ENCODE data around the gene TUT7.
"Not testable (repeated sequence)": the region's sequence is repeated elsewhere in the genome, so short reads cannot be mapped to it uniquely, and the experiment has no call there.

The TUT7 gene, protein sequence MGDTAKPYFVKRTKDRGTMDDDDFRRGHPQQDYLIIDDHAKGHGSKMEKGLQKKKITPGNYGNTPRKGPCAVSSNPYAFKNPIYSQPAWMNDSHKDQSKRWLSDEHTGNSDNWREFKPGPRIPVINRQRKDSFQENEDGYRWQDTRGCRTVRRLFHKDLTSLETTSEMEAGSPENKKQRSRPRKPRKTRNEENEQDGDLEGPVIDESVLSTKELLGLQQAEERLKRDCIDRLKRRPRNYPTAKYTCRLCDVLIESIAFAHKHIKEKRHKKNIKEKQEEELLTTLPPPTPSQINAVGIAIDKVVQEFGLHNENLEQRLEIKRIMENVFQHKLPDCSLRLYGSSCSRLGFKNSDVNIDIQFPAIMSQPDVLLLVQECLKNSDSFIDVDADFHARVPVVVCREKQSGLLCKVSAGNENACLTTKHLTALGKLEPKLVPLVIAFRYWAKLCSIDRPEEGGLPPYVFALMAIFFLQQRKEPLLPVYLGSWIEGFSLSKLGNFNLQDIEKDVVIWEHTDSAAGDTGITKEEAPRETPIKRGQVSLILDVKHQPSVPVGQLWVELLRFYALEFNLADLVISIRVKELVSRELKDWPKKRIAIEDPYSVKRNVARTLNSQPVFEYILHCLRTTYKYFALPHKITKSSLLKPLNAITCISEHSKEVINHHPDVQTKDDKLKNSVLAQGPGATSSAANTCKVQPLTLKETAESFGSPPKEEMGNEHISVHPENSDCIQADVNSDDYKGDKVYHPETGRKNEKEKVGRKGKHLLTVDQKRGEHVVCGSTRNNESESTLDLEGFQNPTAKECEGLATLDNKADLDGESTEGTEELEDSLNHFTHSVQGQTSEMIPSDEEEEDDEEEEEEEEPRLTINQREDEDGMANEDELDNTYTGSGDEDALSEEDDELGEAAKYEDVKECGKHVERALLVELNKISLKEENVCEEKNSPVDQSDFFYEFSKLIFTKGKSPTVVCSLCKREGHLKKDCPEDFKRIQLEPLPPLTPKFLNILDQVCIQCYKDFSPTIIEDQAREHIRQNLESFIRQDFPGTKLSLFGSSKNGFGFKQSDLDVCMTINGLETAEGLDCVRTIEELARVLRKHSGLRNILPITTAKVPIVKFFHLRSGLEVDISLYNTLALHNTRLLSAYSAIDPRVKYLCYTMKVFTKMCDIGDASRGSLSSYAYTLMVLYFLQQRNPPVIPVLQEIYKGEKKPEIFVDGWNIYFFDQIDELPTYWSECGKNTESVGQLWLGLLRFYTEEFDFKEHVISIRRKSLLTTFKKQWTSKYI (N-terminal part only)

DNA sequence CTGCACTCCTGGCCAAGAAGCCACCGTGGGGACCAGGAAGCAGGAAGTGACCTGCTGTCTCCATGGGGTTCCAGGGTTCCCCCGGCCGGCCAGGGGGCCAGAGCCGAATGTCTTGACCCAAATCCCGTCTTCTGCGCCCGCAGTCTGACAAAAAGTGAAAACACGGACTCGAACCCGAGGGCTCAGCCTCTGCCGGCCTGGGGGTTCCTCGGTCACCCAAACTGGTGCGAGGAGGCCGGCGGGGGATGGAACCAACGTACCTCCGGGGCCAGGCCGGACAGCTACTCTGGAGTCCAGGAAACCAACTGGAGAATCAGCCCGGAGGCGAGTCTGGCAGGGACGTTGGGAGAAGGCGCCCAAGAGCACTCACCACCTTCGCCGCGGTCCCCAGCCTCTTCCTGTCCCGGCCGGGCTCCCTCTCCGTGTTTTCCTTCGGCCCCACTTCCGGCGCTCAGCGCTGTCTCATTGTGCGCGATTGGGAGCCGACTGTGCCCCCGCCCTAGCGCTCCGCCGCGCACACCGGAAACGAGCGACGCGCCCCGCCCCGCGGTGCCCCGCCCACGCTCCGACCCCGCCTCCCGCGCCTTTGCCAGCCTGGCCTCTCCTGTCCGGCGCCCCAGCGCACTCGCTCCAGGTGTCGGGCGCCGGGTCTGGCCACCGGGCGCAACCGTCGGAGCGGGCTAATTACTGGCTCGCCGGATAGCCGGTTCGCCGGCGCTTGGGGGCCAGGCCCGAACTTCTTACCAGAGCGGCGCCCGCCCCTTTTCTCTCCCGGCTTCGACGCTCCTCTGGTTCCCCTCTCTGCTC lies at the start of gene TUT7:
TSS of gene TUT7 (minus strand) at position 400 of the 807 bp plus-strand sequence. CDS start 1,211 bp downstream, outside the sequence.
- peak; percentile 96 for DNase-seq

DNA sequence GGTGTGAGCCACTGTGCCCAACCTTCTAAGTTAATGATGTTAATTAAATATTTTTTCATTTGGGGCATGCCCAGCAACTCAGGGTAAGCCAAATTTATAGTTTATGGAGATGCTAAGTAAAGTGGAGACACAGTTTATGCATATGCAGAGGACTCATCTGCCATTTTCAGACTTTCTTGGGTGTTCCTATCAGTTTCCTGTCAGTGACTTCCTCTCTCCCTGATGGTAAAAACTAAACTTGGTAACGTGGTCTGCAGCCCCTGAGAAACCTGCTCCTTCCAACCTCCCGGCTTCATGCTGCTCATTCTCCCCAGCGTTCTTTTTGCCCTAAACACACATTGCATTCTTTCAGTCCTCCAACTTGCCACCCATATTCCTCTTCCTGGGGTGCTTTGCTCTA lies 48.4 kb upstream of the TUT7 start:
- DNase-seq = no peak

DNA sequence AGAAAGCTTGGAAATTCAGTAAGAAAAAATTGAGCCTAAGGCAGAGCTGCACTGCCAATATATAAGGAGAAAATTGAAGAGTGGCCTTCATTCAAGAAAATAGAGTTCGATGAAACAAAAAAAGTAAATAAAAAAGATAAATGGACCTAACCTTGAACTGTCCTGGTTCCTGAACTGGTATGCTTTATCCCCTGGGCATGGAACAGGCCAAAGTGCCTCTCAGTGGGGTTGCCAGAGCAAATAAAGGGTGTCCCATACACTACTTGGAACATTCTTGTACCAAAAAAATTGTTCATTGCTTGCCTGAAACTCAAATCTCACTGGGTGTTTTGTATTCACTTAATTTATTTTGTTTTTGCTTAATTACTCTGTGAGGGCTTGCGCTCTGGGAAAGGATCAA lies 42.2 kb upstream of the TUT7 start:
- DNase-seq = no peak

DNA sequence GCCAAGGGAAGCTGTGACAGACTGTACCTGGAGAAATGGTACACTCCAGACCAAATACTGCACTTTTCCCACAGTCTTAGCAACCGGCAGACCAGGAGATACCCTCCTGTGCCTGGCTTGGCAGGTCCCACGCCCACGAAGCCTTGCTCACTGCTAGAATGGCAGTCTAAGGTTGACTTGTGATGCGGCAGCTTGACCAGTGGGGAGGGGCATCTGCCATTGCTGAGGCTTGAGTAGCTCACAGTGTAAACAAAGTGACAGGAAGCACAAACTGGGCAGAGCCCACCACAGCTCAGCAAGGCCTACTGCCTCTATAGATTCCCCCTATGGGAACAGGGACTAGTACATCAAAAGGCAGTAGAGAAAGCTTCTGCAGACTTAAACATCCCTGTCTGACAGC lies 36.0 kb upstream of the TUT7 start:
- not testable (repeated sequence) for DNase-seq

DNA sequence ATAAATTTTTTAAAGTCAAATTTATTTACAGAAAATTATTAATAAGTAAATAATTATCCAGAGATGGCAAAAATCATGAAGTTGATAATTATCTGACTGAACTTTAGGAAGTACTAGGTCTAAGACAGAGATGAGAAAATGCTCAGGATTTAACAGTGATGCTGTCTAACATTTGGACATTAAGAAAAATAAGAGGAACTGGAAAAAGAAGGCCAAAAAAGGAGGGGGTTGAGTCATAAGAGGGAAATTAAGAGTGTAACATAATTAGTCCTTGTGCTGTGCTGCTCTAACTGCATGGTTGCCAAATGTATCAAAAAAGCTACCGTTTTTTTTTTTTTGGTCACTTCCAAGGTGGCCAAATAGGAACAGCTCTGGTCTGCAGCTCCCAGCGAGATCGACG lies 35.4 kb upstream of the TUT7 start:
- no peak for DNase-seq

DNA sequence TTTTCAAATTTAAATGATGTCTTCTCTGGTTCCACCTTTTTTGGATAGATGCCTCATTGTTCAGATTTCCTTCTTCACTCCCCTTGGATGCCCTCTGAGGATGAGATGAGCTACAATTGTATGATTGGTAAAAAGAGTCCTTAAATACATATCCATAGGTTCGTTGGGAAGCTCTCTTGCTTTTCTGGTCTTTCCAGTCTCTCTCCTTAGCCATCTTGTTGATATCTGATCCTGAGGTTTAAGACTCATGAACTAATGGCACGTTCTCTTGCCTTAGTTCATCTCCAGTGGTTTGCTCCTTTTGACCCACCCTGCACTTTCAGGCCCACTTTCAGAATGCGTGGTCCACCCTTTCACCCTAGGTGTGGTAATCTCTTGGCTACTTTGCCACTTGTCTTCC lies 33.2 kb upstream of the TUT7 start:
- no peak for DNase-seq

DNA sequence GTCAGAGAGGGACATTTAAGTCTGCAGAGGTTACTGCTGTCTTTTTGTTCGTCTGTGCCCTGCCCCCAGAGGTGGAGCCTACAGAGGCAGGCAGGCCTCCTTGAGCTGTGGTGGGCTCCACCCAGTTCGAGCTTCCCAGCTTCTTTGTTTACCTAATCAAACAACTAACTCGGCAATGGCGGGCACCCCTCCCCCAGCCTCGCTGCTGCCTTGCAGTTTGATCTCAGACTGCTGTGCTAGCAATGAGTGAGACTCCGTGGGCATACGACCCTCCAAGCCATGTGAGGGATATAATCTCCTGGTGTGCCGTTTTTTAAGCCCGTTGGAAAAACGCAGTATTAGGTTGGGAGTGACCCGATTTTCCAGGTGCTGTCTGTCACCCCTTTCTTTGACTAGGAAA lies 28.8 kb upstream of the TUT7 start:
- not testable (repeated sequence) for DNase-seq

DNA sequence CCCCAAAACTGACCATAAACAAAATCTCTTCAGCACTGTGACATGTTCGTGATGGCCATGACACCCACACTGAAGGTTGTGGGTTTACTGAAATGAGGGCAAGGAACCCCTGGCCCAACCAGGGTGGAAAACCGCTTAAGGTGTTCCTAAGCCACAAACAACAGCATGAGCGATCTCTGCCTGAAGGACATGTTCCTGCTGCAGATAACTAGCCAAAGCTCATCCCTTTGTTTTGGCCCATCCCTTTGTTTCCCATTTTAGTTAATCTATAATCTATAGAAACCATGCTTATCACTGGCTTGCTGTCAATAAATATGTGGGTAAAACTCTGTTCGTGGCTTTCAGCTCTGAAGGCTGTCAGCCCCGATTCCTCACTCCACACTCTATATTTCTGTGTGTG lies 21.8 kb upstream of the TUT7 start:
- no peak for DNase-seq

DNA sequence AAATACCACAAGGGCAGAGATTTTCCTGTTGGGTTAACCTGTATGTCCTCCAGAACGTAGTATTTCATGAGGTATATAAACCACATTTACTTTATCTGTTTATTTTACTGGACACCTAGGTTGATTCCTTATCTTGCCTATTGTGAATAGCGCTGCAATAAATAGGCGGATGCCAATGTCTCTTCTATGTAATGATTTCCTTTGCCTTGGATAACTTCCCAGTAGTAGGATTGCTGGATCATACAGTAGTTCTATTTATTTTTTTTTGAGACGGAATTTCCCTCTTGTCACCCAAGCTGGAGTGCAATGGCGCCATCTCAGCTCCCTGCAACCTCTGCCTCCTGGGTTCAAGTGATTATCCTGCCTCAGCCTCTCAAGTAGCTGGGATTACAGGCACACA lies 15.6 kb upstream of the TUT7 start:
- DNase-seq = no peak

DNA sequence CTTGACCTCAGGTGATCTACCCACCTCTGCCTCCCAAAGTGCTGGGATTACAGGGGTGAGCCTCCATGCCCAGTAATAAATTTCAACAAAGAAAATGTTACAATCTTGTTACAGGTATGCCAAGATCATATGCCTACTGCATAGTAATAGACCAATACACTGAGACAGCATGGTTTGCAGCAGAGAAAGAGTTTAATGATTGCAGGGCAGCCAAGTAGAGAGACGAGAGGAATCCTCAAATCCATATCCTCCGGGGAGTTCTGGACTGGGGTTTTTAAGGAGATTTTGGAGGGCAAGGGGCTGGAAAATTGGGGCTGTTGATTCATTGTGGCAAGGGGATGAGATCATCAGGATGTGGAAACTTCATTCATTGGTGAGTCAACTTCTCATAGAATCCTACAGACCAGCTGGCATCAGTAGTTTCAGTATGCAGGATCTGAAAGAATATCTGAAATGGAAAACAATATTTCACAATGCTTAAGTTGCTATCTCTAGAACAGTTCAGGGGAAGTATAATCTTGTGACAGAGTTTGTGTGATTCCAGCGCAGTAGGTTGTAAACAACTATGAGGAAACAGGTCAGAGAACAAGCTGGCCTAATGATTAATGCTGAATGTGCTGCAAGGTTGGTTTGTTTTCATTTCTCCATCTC lies 14.8 kb upstream of the TUT7 start:
- no peak for DNase-seq

DNA sequence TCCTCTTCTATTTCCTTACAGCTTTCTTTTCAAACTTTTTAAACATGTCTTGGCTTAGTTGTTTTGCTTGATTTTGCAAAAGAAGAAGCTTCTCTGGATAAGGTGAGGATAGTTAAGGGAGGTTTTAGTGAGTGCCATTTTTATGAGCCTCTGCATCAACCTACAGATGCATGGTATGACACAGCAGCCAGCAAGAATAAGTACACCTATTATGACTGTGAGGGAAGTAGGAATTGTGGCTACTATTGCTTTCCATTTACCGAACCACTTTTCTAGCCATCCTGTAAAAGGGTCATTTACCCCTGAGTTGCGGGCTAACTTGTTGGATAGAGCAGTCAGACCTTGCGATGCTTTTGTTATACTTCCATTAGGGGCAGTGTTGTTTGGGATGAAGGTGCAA lies 7.0 kb upstream of the TUT7 start:
- no peak for DNase-seq

DNA sequence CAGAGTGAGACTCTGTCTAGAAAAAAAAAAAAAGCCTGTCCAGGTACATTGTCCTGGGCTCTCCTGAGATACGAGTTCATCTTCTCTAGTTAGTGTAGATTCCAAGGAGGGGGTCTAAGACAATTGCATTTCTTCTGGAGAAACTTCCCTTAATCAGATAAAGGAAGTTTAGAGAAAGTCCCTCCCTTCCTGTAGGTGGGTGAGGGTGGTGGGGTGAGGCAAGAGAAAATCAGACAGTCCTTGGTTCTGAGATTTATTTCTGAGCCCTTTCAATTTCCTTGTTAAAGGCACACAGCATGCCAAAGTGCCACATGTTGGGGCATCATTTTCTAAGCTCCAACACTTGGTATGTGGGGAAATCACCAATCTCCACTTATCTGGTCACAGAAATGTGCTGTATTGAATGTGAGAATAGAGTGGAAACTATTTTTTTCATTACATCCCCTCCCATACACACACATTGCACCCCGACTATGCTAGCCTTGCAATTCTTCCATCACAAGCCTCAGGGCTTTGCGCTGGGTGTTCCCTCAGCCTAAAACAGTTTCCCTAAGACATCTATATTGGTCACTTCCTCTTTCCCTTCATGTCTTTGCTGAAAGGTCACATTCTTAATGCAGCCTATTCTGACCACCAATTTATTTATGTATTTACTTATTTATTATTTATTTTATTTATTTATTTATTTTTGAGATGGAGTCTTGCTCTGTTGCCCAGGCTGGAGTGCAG lies 5.1 kb upstream of the TUT7 start:
- DNase-seq = no peak

DNA sequence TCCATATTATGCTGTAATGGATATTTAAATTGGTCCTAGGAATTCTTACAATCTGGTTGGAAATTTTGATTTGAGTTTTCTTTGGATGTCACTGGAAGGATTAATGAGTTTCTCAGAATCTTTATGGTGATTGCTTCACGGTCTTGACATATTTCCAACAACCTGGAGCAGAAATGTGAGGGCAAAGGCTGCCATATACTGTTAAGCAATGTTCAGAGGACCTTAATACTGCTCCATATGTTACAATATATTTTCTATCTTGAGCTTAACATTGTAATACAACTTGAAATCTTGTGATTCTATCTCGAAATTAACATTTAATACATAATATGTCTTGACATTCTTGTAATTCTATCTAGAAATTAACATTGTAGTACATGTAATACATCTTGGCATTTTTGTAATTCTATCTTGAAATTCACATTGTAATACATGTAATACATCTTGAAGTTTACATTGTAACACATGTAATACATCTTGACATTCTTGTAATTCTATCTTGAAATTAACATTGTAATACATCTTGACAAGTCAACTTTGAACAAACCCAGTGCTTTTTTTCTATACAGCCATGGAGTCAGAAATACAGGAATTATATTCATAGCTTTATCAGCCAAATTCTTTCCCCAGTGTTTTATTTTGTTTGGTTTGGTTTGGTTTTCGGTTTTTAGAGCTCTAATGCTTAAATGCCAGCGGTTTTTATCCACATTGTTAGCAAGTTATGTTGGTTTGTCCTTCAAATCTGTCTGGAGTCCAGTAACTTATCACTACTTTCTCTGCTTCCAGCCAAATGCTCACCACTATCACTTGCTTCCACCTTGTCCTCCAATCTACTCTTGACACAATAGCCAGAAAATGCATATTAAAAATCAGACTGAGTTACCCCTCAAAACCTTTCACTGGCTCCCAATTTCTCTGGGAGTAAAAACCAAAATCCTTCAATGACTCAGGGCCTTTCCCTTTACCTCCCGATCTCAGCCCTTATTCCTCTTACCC lies 3.0 kb upstream of the TUT7 start:
- no peak for DNase-seq

DNA sequence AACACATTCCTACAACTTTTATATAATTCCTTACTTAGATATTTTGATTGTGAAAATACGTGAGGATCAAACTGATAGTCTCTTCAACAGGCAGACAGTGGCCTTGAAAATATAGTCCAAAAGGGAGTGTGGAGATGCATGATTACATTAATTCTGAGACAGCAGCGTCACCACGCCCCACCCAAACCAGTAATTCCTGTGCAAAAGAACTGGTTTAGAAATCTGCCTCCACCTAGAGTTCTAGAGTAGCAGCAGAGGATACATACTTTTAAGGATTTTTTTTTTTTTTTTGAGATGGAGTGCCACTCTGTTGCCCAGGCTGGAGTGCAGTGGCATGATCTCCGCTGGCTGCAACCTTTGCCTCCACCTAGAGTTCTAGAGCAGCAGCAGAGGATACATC lies 1.6 kb upstream of the TUT7 start:
- no peak for DNase-seq

DNA sequence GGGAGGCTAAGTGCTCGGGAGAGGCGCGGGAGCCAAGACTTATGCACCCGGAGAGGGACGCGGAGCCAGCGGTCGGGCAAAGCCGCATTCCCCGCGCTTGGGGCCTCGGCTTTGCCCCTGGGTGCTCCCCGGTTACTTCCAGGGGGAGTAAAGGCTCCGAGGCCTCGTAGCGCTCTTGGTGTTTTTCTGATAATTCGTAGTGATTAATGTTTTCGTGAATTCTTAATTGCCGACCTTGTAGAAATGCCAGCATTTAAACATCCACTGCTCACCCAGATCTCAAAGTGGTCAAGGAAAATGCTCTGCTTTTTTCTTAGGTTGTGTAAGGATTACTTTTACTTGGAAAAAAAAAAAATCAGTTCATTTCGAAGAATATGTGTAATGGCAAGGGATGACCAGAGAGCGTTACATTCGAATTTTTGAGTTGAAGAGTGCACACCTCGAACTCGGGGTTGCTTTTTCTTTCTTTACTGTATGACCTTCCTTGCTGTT lies 654 bp upstream of the TUT7 start:
- no peak for DNase-seq

DNA sequence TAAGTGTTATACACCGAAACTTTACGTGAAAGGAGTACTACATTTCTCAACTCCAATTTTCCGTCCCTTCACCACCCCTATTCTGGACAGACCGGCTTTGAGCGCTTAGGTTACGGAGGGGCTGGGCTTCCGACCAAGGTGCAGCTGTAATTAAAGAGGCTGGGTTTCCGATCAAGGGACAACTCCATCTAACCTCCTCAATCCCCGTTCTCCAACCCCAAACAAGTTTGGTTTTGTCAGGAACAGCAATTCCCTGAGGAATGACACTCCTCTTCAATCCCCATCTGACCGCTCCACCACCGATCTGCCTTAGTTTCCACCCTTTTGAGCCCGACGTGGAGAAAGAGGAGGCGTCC lies 577 bp downstream of the TUT7 start:
- DNase-seq = peak; percentile 53

DNA sequence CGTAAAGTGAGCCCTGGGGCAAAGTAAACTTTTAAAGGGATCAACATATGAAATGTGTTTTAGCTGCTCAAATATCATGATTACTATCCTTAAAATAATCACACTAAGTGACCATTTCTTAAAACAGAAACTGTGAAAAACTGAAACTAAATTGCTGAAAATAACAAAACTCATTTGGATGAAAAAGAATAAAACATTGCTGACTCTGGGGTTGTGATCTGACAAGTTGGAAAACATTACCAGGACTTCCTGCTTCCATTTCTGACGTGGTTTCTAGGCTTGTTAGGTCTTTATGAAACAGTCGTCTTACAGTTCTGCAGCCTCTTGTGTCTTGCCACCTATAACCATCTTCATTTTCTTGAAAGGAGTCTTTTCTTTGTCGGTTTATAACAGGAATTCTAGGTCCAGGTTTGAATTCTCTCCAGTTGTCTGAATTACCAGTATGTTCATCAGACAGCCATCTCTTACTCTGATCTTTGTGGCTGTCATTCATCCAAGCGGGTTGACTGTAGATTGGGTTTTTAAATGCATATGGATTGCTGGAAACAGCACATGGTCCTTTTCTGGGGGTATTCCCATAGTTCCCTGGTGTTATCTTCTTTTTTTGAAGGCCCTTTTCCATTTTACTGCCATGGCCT lies 1.7 kb downstream of the TUT7 start:
- peak; percentile 79 for DNase-seq

DNA sequence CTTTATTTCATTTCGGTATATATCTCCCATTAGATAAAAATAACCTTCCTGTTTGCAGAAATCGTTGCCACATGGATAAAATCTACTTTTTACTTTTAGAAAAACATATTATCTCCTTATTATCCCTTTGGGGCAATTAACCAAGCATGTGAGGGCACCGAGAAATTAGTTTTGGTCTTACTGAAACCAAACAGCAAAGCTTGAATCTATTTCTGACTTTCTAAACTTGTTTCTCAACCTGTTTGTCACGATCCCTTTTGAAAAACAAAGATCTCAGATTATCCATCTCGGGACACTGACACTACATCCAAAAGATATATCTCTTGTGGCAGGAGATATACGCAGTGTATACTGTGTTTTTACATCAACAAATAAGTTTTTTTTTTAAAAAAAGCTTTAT lies 2.3 kb downstream of the TUT7 start:
- DNase-seq = no peak
